Calu3 (cell line): ENCODE data around the gene SLC48A1. TPM values are rescaled to one million over a fixed set of nuclear protein-coding genes. Genes with fewer than 3 reads are reported as not detected.

Experiments used
- BruUV-seq: library from RNA; stranded (reverse); fragments of 400-500 nt; replicated peaks from 2 replicates; lab custom pipeline; 2021; lab: Mats Ljungman, UMichigan
- CTCF ChIA-PET: fragments of 300-600 bp; sonication (Branson Sonifier 250); formaldehyde crosslinking; loops from one replicate; lab custom pipeline; 2022; ENCODE audit warnings: antibody characterized with exemption; lab: Charles Lee
- DNase-seq: peaks from one replicate; pipeline ENCODE4 v3.0.0; 2022
- H3K27ac Mint-ChIP-seq: one replicate; pipeline ENCODE4 v1.8.0; 2022; ENCODE audit warnings: mixed read lengths; ENCODE audit not compliant: unreplicated experiment
- H3K27me3 Mint-ChIP-seq: one replicate; pipeline ENCODE4 v1.8.0; 2022; ENCODE audit warnings: mixed read lengths; ENCODE audit not compliant: unreplicated experiment
- H3K36me3 Mint-ChIP-seq: one replicate; pipeline ENCODE4 v1.8.0; 2022; ENCODE audit warnings: mild to moderate bottlenecking, moderate library complexity, mixed read lengths; ENCODE audit not compliant: insufficient read depth, unreplicated experiment
- H3K4me1 Mint-ChIP-seq: one replicate; pipeline ENCODE4 v1.8.0; 2022; ENCODE audit warnings: mild to moderate bottlenecking, low read depth, mixed read lengths; ENCODE audit not compliant: unreplicated experiment
- H3K4me3 Mint-ChIP-seq: one replicate; pipeline ENCODE4 v1.8.0; 2022; ENCODE audit warnings: mild to moderate bottlenecking, low read depth, moderate library complexity, mixed read lengths; ENCODE audit not compliant: unreplicated experiment
- H3K9me3 Mint-ChIP-seq: one replicate; pipeline ENCODE4 v1.8.0; 2022; ENCODE audit warnings: low read depth, mixed read lengths; ENCODE audit not compliant: unreplicated experiment
- intact Hi-C: fragments of 100-400 bp; cut with micrococcal nuclease; formaldehyde crosslinking; loops from one replicate; pipeline ENCODE4 v1.10.0; 2022; ENCODE audit not compliant: unreplicated experiment
- total RNA-seq: library from RNA; stranded (reverse); gene quantifications from 2 replicates; pipeline ENCODE4 v1.2.3, GENCODE V29; 2022
- TF ChIP-seq, protein P1 (sequence below): fragments of 200-600 bp; IDR thresholded peaks from one replicate; pipeline ENCODE4 v1.8.0; 2022; ENCODE audit warnings: antibody characterized with exemption; ENCODE audit not compliant: unreplicated experiment

Gene SLC48A1
- total RNA-seq, 1 experiment from 2014 or later, result 17.2 TPM

DNA sequence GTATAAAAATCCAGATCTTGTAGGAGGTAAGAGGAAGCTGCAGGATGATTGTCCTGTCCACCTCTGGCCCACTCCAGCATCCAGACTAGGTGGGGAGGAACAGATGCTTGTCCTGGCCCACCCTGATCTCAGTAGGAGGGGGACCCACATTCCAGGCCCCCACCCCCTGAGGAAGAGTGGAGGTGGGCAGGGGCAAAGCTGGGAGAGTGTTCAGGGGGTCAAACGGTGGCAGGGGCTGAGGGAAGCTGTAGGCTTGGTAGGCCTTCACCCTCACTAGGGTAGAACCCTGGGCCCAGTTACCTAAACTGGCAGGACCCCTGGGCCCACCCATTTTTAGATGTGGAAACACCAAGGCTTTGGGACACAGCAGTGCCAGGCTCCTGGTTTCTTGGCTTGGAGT, 4.1 kb downstream of the SLC48A1 start:
- no peak overlapping the region for H3K27ac Mint-ChIP-seq
- BruUV-seq, result no TSS peak
- H3K36me3 Mint-ChIP-seq, result peaks cover 33% of the 10 kb centered on the region
- CTCF ChIA-PET, result interaction anchor here (5.0 kb wide), 1 partner anchor 34 kb away, joined by 21 read pairs; no protein-coding TSS in a partner anchor
- intact Hi-C loops, result loop anchor here (5.0 kb wide), 1 partner anchor 60 kb away; no protein-coding TSS in a partner anchor
- no peaks in the 10 kb centered on the region for H3K27me3 Mint-ChIP-seq
- peaks cover 7% of the 10 kb centered on the region for H3K4me1 Mint-ChIP-seq
- no peak overlapping the region for H3K4me3 Mint-ChIP-seq
- no peak for DNase-seq
- TF ChIP-seq, protein P1, sequence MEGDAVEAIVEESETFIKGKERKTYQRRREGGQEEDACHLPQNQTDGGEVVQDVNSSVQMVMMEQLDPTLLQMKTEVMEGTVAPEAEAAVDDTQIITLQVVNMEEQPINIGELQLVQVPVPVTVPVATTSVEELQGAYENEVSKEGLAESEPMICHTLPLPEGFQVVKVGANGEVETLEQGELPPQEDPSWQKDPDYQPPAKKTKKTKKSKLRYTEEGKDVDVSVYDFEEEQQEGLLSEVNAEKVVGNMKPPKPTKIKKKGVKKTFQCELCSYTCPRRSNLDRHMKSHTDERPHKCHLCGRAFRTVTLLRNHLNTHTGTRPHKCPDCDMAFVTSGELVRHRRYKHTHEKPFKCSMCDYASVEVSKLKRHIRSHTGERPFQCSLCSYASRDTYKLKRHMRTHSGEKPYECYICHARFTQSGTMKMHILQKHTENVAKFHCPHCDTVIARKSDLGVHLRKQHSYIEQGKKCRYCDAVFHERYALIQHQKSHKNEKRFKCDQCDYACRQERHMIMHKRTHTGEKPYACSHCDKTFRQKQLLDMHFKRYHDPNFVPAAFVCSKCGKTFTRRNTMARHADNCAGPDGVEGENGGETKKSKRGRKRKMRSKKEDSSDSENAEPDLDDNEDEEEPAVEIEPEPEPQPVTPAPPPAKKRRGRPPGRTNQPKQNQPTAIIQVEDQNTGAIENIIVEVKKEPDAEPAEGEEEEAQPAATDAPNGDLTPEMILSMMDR, result no peak
- H3K9me3 Mint-ChIP-seq, result no peaks in the 10 kb centered on the region

DNA sequence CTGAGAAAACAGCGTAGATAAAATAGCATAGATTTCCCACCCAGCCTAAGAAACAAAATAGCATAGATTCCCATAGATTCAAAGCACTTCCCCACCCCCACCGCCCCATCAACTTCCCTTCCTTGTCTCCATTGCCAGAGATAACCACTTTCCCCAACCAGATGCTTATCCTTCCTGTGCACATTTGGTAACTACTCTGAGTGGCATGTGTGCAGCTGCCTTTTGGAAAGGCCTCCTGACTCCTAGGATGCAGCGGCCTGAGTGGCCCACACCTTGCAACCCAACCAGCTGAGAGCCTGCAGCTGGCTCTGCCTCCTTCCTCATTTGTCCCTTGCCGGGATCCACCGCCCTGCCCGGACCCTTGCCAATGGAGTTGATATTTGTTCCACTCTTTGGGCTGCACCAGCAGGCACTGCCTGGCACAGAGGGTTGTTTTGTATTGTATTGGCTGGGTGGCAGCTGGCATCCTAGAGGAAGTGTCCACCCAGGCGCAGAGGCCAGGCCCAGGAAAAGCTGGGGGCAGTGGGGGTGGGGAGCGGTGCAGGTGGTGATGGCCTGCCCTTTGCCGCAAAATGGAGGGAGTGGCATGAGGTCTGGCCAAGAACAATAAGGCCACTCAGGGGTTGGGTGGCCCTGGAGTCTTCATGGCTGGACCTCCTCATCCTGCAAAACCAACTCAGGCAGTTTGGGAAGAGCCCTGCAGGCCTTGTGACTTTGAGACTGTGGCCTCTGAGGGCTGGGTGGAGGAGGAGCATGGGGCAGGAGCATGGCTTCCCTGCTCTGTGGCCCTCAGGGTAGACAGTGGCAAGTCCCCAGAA, 4.9 kb downstream of the SLC48A1 start:
- Mint-ChIP-seq H3K27ac (peak overlapping the region; percentile 37), H3K4me1 (no peaks in the 10 kb centered on the region)

DNA sequence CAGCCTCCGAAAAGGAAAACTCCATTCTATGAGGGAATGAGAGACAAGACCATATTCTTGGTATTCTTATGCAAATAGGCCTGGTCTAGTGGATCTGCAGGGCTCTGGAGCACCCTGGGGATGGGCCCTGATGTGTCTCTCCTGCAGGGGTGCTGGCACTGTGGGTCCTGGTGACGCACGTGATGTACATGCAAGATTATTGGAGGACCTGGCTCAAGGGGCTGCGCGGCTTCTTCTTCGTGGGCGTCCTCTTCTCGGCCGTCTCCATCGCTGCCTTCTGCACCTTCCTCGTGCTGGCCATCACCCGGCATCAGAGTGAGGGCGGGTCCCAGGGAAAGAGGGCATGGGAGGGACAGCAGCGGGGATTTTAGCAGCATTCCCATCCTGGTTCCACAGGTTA, 5.8 kb downstream of the SLC48A1 start:
- no peaks in the 10 kb centered on the region for H3K9me3 Mint-ChIP-seq
- no peaks in the 10 kb centered on the region for H3K27me3 Mint-ChIP-seq
- peaks cover 22% of the 10 kb centered on the region for H3K36me3 Mint-ChIP-seq
- H3K27ac Mint-ChIP-seq, result no peak overlapping the region
- CTCF ChIA-PET, result interaction anchor here (0.8 to 5.0 kb wide), 5 partner anchors 11 to 60 kb away, joined by 3 to 21 read pairs (median 5); no protein-coding TSS in a partner anchor
- no peak overlapping the region for H3K4me3 Mint-ChIP-seq
- intact Hi-C loops, result loop anchor here (1.0 to 5.0 kb wide), 2 partner anchors 58 to 64 kb away; no protein-coding TSS in a partner anchor
- BruUV-seq, result no TSS peak
- H3K4me1 Mint-ChIP-seq, result no peaks in the 10 kb centered on the region
- TF ChIP-seq, protein P1, result no peak
- DNase-seq, result no peak

More for the DNA sequence above, 4.9 kb downstream of the SLC48A1 start:
- Mint-ChIP-seq H3K4me3 (no peak overlapping the region), H3K27me3 (no peaks in the 10 kb centered on the region), H3K9me3 (no peaks in the 10 kb centered on the region), H3K36me3 (peaks cover 28% of the 10 kb centered on the region)
- TF ChIP-seq, protein P1, result no peak
- BruUV-seq, result no TSS peak
- CTCF ChIA-PET, result interaction anchor here (0.6 to 5.0 kb wide), 3 partner anchors 35 to 1754 kb away, joined by 3 to 21 read pairs (median 7); no protein-coding TSS in a partner anchor
- no peak for DNase-seq
- intact Hi-C loops, result loop anchor here (5.0 kb wide), 1 partner anchor 59 kb away; no protein-coding TSS in a partner anchor

DNA sequence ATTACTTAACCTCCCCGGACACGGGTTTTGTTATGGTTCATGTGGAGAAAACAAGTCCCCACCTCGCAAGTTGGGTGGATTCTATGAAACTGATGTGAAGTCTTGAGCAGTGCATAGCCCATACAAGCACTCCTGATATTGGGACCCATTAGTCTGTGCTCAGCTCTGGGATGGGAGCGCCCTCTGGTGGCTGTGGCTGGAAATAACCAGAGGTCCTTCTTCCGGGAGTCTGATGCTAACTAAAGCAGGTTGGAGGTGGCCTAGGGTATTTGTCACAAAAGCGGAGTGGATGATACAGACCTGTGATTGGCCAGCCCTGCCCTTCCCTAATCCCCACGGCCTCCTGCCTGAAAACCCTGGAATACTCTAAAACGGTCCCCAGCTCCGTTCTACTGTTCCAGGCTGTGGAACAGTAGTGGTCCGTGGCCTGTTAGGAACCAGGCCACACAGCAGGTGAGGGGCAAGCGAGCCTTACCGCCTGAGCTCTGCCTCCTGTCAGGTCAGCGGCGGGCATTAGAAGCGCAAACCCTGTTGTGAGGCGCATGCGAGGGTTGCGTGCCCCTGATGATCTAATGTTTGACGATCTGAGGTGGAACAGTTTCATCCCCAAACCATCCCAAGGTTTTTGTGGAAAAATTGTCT, 6.4 kb downstream of the SLC48A1 start:
- peak; percentile 86 for DNase-seq
- CTCF ChIA-PET, result interaction anchor here (0.8 to 5.0 kb wide), 6 partner anchors 10 to 59 kb away, joined by 3 to 21 read pairs (median 4); no protein-coding TSS in a partner anchor
- TF ChIP-seq, protein P1, result peak; percentile 74
- H3K27ac Mint-ChIP-seq, result no peak overlapping the region
- no TSS peak for BruUV-seq
- intact Hi-C loops, result loop anchor here (1.0 to 5.0 kb wide), 2 partner anchors 58 to 64 kb away; no protein-coding TSS in a partner anchor
- H3K4me3 Mint-ChIP-seq, result no peak overlapping the region
- no peaks in the 10 kb centered on the region for H3K27me3 Mint-ChIP-seq
- no peaks in the 10 kb centered on the region for H3K9me3 Mint-ChIP-seq
- no peaks in the 10 kb centered on the region for H3K4me1 Mint-ChIP-seq
- peaks cover 20% of the 10 kb centered on the region for H3K36me3 Mint-ChIP-seq
